GM23338 (cell line): ENCODE results near the gene FGFR3. TPM values are rescaled to one million over a fixed set of nuclear protein-coding genes. Genes with fewer than 3 reads are reported as not detected.

Experiments
- ATAC-seq: fragments of 200-7000 bp; cut with Tn5 transposase; 3 replicates; pipeline ENCODE4 v1.9.1; 2020
- DNase-seq: peaks from one replicate; pipeline ENCODE4 v3.0.0-alpha.2; 2015; ENCODE audit warnings: low spot score
- H2AFZ ChIP-seq: fragments of 200-600 bp; sonication (generic); 2 replicates; pipeline ENCODE4 v1.8.0; 2016; ENCODE audit warnings: antibody characterized with exemption, mild to moderate bottlenecking, moderate library complexity
- H3F3A ChIP-seq: fragments of 200-600 bp; sonication (generic); replicated peaks from 2 replicates; pipeline ENCODE4 v1.8.0; 2017; ENCODE audit warnings: antibody characterized with exemption, mixed run types, low read depth
- H3K27ac ChIP-seq: fragments of 200-600 bp; sonication (generic); 2 replicates; pipeline ENCODE4 v1.6.1; 2016; ENCODE audit warnings: low read depth
- H3K27me3 ChIP-seq: fragments of 200-600 bp; sonication (generic); 2 replicates; pipeline ENCODE4 v1.8.0; 2016; ENCODE audit warnings: mild to moderate bottlenecking, mixed run types, moderate library complexity; ENCODE audit not compliant: insufficient read depth
- H3K36me3 ChIP-seq: fragments of 200-600 bp; sonication (generic); 2 replicates; pipeline ENCODE4 v1.8.0; 2016; ENCODE audit warnings: mild to moderate bottlenecking; ENCODE audit not compliant: insufficient read depth
- H3K4me1 ChIP-seq: fragments of 200-600 bp; sonication (generic); 2 replicates; pipeline ENCODE4 v1.8.0; 2016; ENCODE audit warnings: mild to moderate bottlenecking, moderate library complexity; ENCODE audit not compliant: insufficient read depth
- H3K4me2 ChIP-seq: fragments of 200-600 bp; sonication (generic); 2 replicates; pipeline ENCODE4 v1.7.1; 2017; ENCODE audit warnings: mixed run types
- H3K4me3 ChIP-seq: fragments of 200-600 bp; sonication (generic); 2 replicates; pipeline ENCODE4 v1.6.1; 2016; ENCODE audit warnings: mixed run types
- H3K79me2 ChIP-seq: fragments of 200-600 bp; sonication (generic); replicated peaks from 2 replicates; pipeline ENCODE4 v1.8.0; 2017; ENCODE audit warnings: mild to moderate bottlenecking; ENCODE audit not compliant: insufficient read depth
- H3K9me2 ChIP-seq: fragments of 200-600 bp; sonication (generic); 2 replicates; pipeline ENCODE4 v1.8.0; 2017; ENCODE audit not compliant: insufficient read depth
- H4K20me1 ChIP-seq: fragments of 200-600 bp; sonication (generic); replicated peaks from 2 replicates; pipeline ENCODE4 v1.8.0; 2017; ENCODE audit warnings: mild to moderate bottlenecking; ENCODE audit not compliant: insufficient read depth
- H3K27ac Mint-ChIP-seq: 2 replicates; pipeline ENCODE4 v1.8.0; 2020; ENCODE audit warnings: inconsistent platforms, mild to moderate bottlenecking, moderate library complexity, mixed read lengths
- H3K27me3 Mint-ChIP-seq: 3 replicates; pipeline ENCODE4 v1.8.0; 2022; ENCODE audit warnings: low read depth, mild to moderate bottlenecking, moderate library complexity, mixed read lengths, inconsistent platforms; ENCODE audit not compliant: insufficient read depth, poor library complexity
- H3K36me3 Mint-ChIP-seq: 3 replicates; pipeline ENCODE4 v1.8.0; 2021; ENCODE audit warnings: low read depth, mild to moderate bottlenecking, inconsistent platforms, moderate library complexity, mixed read lengths
- H3K4me1 Mint-ChIP-seq: 3 replicates; pipeline ENCODE4 v1.8.0; 2020; ENCODE audit warnings: mild to moderate bottlenecking, inconsistent platforms, mixed read lengths
- H3K4me3 Mint-ChIP-seq: 3 replicates; pipeline ENCODE4 v1.8.0; 2021; ENCODE audit warnings: moderate library complexity, mild to moderate bottlenecking, inconsistent platforms, mixed read lengths
- H3K9me3 Mint-ChIP-seq: 3 replicates; pipeline ENCODE4 v1.8.0; 2020; ENCODE audit warnings: moderate library complexity, mild to moderate bottlenecking, inconsistent platforms, mixed read lengths
- CREB1 ChIP-seq: fragments of 250-450 bp; sonication (Bioruptor Pico); IDR thresholded peaks from 2 replicates; pipeline ENCODE4 v1.5.0; 2020; ENCODE audit warnings: low read depth, mild to moderate bottlenecking, moderate library complexity
- EZH2 ChIP-seq: fragments of 200-600 bp; sonication (generic); IDR thresholded peaks from one replicate; pipeline ENCODE4 v1.8.0; 2017; ENCODE audit warnings: antibody characterized with exemption, mild to moderate bottlenecking, low read depth; ENCODE audit not compliant: unreplicated experiment
- JUNB ChIP-seq: IDR thresholded peaks from one replicate; pipeline ENCODE4 v1.6.1; 2016; ENCODE audit warnings: antibody characterized with exemption; ENCODE audit not compliant: unreplicated experiment
- NANOG ChIP-seq: IDR thresholded peaks from 2 replicates; pipeline ENCODE4 v1.6.1; 2016; ENCODE audit warnings: antibody characterized with exemption, borderline replicate concordance
- POLR2AphosphoS5 ChIP-seq: IDR thresholded peaks from 2 replicates; pipeline ENCODE4 v1.6.1; 2016; ENCODE audit warnings: antibody characterized with exemption, low read depth
- polyA plus RNA-seq: library from polyadenylated mRNA; unstranded; fragments of >200 nt; fragmentation: Nextera tagmentation; extraction: Ambion mirVana; gene quantifications from 2 replicates; pipeline ENCODE4 v1.2.1, GENCODE V29; 2016
- total RNA-seq: library from RNA; depleted of rRNA; stranded (reverse); fragments of >200 nt; shearing (Covaris generic); gene quantifications from 2 replicates; pipeline ENCODE4 v1.2.3, GENCODE V29; 2014
- TF ChIP-seq, protein P1 (sequence below): fragments of 250-450 bp; sonication (Bioruptor Pico); IDR thresholded peaks from 2 replicates; pipeline ENCODE4 v1.5.0; 2020; ENCODE audit warnings: mild to moderate bottlenecking, moderate library complexity
- TF ChIP-seq, protein P2 (sequence below), 2 experiments: fragments of 200-600 bp in 1 of 2; sonication (generic) in 1 of 2; conservative IDR thresholded peaks; 2 replicates each; pipeline versions ENCODE4 v1.5.1 to v1.6.1; 2016 to 2017; ENCODE audit warnings: antibody characterized with exemption in 2 of 2, low read depth in 2 of 2, mild to moderate bottlenecking in 2 of 2, moderate library complexity in 1 of 2

FGFR3 gene
- total and polyA plus RNA-seq, 2 experiments from 2014 or later: 3.6 to 17.4 TPM

DNA sequence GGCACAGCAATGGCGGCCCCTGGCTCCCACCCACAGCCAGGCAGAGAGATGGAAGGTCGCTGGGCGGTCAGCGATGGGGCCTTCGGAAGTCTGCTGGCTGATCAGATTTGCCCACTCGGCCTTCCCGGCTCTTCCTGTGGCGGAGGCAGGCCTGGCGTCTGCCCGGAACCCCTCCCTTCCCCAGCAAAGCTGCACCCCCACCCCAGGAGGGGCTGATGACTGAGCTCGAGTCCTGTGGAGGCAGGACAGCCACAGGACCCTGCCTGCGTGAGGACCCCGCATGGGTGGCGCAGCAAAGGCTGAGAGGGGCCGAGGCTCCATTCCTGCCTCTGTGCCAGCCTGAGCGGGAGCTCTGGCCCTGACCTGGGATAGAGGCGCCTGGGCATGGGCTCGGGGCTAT is 37.0 kb upstream of the FGFR3 start (continued):
- TF ChIP-seq, protein P1, sequence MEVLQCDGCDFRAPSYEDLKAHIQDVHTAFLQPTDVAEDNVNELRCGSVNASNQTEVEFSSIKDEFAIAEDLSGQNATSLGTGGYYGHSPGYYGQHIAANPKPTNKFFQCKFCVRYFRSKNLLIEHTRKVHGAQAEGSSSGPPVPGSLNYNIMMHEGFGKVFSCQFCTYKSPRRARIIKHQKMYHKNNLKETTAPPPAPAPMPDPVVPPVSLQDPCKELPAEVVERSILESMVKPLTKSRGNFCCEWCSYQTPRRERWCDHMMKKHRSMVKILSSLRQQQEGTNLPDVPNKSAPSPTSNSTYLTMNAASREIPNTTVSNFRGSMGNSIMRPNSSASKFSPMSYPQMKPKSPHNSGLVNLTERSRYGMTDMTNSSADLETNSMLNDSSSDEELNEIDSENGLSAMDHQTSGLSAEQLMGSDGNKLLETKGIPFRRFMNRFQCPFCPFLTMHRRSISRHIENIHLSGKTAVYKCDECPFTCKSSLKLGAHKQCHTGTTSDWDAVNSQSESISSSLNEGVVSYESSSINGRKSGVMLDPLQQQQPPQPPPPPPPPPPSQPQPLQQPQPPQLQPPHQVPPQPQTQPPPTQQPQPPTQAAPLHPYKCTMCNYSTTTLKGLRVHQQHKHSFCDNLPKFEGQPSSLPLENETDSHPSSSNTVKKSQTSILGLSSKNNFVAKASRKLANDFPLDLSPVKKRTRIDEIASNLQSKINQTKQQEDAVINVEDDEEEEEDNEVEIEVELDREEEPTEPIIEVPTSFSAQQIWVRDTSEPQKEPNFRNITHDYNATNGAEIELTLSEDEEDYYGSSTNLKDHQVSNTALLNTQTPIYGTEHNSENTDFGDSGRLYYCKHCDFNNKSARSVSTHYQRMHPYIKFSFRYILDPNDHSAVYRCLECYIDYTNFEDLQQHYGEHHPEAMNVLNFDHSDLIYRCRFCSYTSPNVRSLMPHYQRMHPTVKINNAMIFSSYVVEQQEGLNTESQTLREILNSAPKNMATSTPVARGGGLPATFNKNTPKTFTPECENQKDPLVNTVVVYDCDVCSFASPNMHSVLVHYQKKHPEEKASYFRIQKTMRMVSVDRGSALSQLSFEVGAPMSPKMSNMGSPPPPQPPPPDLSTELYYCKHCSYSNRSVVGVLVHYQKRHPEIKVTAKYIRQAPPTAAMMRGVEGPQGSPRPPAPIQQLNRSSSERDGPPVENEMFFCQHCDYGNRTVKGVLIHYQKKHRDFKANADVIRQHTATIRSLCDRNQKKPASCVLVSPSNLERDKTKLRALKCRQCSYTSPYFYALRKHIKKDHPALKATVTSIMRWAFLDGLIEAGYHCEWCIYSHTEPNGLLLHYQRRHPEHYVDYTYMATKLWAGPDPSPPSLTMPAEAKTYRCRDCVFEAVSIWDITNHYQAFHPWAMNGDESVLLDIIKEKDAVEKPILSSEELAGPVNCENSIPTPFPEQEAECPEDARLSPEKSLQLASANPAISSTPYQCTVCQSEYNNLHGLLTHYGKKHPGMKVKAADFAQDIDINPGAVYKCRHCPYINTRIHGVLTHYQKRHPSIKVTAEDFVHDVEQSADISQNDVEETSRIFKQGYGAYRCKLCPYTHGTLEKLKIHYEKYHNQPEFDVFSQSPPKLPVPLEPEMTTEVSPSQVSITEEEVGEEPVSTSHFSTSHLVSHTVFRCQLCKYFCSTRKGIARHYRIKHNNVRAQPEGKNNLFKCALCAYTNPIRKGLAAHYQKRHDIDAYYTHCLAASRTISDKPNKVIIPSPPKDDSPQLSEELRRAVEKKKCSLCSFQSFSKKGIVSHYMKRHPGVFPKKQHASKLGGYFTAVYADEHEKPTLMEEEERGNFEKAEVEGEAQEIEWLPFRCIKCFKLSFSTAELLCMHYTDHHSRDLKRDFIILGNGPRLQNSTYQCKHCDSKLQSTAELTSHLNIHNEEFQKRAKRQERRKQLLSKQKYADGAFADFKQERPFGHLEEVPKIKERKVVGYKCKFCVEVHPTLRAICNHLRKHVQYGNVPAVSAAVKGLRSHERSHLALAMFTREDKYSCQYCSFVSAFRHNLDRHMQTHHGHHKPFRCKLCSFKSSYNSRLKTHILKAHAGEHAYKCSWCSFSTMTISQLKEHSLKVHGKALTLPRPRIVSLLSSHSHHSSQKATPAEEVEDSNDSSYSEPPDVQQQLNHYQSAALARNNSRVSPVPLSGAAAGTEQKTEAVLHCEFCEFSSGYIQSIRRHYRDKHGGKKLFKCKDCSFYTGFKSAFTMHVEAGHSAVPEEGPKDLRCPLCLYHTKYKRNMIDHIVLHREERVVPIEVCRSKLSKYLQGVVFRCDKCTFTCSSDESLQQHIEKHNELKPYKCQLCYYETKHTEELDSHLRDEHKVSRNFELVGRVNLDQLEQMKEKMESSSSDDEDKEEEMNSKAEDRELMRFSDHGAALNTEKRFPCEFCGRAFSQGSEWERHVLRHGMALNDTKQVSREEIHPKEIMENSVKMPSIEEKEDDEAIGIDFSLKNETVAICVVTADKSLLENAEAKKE: no peak
- TF ChIP-seq, protein P2, sequence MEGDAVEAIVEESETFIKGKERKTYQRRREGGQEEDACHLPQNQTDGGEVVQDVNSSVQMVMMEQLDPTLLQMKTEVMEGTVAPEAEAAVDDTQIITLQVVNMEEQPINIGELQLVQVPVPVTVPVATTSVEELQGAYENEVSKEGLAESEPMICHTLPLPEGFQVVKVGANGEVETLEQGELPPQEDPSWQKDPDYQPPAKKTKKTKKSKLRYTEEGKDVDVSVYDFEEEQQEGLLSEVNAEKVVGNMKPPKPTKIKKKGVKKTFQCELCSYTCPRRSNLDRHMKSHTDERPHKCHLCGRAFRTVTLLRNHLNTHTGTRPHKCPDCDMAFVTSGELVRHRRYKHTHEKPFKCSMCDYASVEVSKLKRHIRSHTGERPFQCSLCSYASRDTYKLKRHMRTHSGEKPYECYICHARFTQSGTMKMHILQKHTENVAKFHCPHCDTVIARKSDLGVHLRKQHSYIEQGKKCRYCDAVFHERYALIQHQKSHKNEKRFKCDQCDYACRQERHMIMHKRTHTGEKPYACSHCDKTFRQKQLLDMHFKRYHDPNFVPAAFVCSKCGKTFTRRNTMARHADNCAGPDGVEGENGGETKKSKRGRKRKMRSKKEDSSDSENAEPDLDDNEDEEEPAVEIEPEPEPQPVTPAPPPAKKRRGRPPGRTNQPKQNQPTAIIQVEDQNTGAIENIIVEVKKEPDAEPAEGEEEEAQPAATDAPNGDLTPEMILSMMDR (conservative IDR thresholded peaks at IDR 0.05; ENCODE audit: low read depth in 2 of 2): no peak
- TF ChIP-seq CREB1 (CRISPR knock-in tag) (no peak), EZH2 (no peak), POLR2AphosphoS5 (no peak), NANOG (no peak)

DNA sequence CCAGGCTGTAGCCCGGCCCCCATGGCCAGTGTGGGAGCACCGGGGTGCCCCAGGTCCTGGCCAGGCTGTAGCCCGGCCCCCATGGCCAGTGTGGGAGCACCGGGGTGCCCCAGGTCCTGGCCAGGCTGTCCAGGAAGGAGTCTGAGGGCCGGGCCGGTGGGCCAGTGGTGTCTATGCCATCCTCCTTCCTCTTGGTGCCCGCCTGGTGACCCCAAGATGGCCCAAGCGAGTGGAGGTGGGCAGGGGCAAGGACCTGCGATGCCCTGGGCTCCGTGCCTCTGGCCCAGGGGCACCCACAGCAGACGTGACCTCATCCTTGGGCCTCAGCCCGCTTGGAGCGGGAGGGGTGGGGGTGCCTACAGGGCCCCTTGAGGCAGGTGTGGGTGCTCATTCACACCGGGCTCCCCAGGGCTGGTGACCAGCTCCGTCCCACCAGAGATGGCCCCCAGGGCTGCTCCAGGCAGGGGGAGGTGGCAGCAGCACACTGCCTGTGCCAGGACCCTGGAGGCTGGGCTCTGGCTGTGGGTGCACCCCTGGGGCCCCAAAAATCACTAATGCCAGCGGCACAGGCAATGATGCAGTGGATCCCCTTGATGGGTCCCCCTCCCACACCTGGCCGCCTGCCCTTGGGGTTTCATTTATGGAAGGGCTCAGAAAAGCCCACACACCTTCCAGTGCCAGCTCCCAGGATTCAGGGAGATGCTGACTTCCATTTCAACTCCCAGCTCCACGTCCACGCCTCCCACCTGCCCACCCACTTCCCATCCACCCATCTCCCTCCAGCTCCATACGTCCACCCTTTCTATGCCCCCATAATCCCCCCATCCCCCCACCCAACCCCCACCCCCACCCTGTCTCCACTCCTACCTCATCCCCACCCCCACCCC is 36.0 kb upstream of the FGFR3 start:
- Histone ChIP-seq H3K27ac (no peak overlapping the region), H2AFZ (no peak overlapping the region), H3K79me2 (no peaks in the 10 kb centered on the region), H3K4me3 (no peak overlapping the region), H3K27me3 (no peaks in the 10 kb centered on the region), H4K20me1 (no peaks in the 10 kb centered on the region), H3K4me2 (no peak overlapping the region), H3K36me3 (no peaks in the 10 kb centered on the region), H3K4me1 (no peaks in the 10 kb centered on the region), H3K9me2 (no peaks in the 10 kb centered on the region), H3F3A (no peaks in the 10 kb centered on the region)
- H3K4me3 Mint-ChIP-seq: no peak overlapping the region
- H3K27me3 Mint-ChIP-seq: no peaks in the 10 kb centered on the region
- no peak for DNase-seq
- H3K9me3 Mint-ChIP-seq: no peaks in the 10 kb centered on the region
- no peaks in the 10 kb centered on the region for H3K36me3 Mint-ChIP-seq
- no peak for ATAC-seq
- peaks cover 5% of the 10 kb centered on the region for H3K4me1 Mint-ChIP-seq
- no peak overlapping the region for H3K27ac Mint-ChIP-seq
- TF ChIP-seq, protein P2 (conservative IDR thresholded peaks at IDR 0.05; ENCODE audit: low read depth in 2 of 2): no peak
- no peak for TF ChIP-seq JUNB
